Measurements from ENCODE around the gene OR4B1. TPM values are rescaled to one million over a fixed set of nuclear protein-coding genes. Genes with fewer than 3 reads are reported as not detected.

Gene OR4B1
- total RNA-seq (not detected), polyA plus RNA-seq (not detected)
- long read RNA-seq, donor 1, result 0 reads
- long read RNA-seq, donor 2, result 0 reads
- long read RNA-seq, donor 3, result 0 reads
- long read RNA-seq, donor 4, result 0 reads
- long read RNA-seq, donor 5, result 0 reads
- long read RNA-seq, donor 6, result 0 reads
- long read RNA-seq, donor 7, result 0 reads
- long read RNA-seq, donor 8, result 0 reads
- long read RNA-seq, donor 9, result 0 reads
- long read RNA-seq, donor 10, result 0 reads

GRCh38 chr11:48216510-48216909 lies at the start of gene OR4B1:
OR4B1 (plus strand) TSS chr11:48216810; CDS start chr11:48216810, 0 bp downstream.
- DNase-seq, result no peak
- H3K4me1 ChIP-seq (replicated peaks in 1 of 2), result no peaks in the 10 kb centered on the region
- H3K9me3 ChIP-seq (replicated peaks in 1 of 3), result no peaks in the 10 kb centered on the region
- H3K27ac ChIP-seq, result no peak within 1 kb of the TSS
- TF ChIP-seq POLR2A (IDR thresholded peaks at IDR 0.05), result no peak
- H3K36me3 ChIP-seq (replicated peaks in 1 of 2), result no peaks in the 10 kb centered on the region
- H3K4me3 ChIP-seq, result no peak within 1 kb of the TSS
- no peaks in the 10 kb centered on the region for H3K27me3 ChIP-seq
- intact Hi-C loops (cut with DNase I), result no loop called here
- whole genome bisulfite sequencing, 4 donors, result 45 to 63% (median 53%) methylated on average over 2 of the region's 2 CpGs

- H3K9me3 ChIP-seq (replicated peaks in 1 of 3), result no peaks in the 10 kb centered on the region
- H3K27ac ChIP-seq, result no peak overlapping the region
- peaks cover 0 to 3% of the 10 kb centered on the region in 2 donors for H3K36me3 ChIP-seq (replicated peaks in 1 of 2)
- no peak for DNase-seq
- TF ChIP-seq CTCF (IDR thresholded peaks at IDR 0.05), result no peak
- TF ChIP-seq POLR2A (IDR thresholded peaks at IDR 0.05), result no peak
- intact Hi-C loops (cut with DNase I), result no loop called here
- no peak overlapping the region for H3K4me3 ChIP-seq
- peaks cover 0 to 4% of the 10 kb centered on the region in 2 donors for H3K4me1 ChIP-seq (replicated peaks in 1 of 2)
- no peaks in the 10 kb centered on the region for H3K27me3 ChIP-seq
- WGBS, 4 donors, result 89 to 97% (median 91%) methylated on average over 6 of the region's 6 CpGs
Measured at GRCh38 chr11:48167380-48167779, 49.2 kb upstream of the OR4B1 start.

GRCh38 chr11:48168815-48169214 lies 47.8 kb upstream of the OR4B1 start:
- no peak overlapping the region for H3K27ac ChIP-seq
- WGBS, 4 donors, result 89 to 93% (median 92%) methylated on average over 6 of the region's 6 CpGs

GRCh38 chr11:48169259-48169658 lies 47.4 kb upstream of the OR4B1 start:
- H3K4me1 ChIP-seq (replicated peaks in 1 of 2), result peaks cover 0 to 4% of the 10 kb centered on the region in 2 donors
- H3K27me3 ChIP-seq, result no peaks in the 10 kb centered on the region
- H3K9me3 ChIP-seq (replicated peaks in 1 of 3), result no peaks in the 10 kb centered on the region
- H3K36me3 ChIP-seq (replicated peaks in 1 of 2), result peaks cover 0 to 3% of the 10 kb centered on the region in 2 donors
- no peak for TF ChIP-seq CTCF (IDR thresholded peaks at IDR 0.05)
- no peak for TF ChIP-seq POLR2A (IDR thresholded peaks at IDR 0.05)
- no peak overlapping the region for H3K4me3 ChIP-seq
- intact Hi-C loops (cut with DNase I), result no loop called here
- 78 to 88% (median 81%) methylated on average over 3 to 6 of the region's 6 CpGs for WGBS, 4 donors
- H3K27ac ChIP-seq, result no peak overlapping the region
- no peak for DNase-seq

More at GRCh38 chr11:48168815-48169214, 47.8 kb upstream of the OR4B1 start:
- intact Hi-C loops (cut with DNase I), result no loop called here
- Histone ChIP-seq H3K4me1 (replicated peaks in 1 of 2) (peaks cover 0 to 4% of the 10 kb centered on the region in 2 donors), H3K36me3 (replicated peaks in 1 of 2) (peaks cover 0 to 3% of the 10 kb centered on the region in 2 donors), H3K27me3 (no peaks in the 10 kb centered on the region), H3K4me3 (no peak overlapping the region), H3K9me3 (replicated peaks in 1 of 3) (no peaks in the 10 kb centered on the region)
- DNase-seq, result no peak
- TF ChIP-seq POLR2A (IDR thresholded peaks at IDR 0.05), result no peak
- no peak for TF ChIP-seq CTCF (IDR thresholded peaks at IDR 0.05)

GRCh38 chr11:48169717-48170116 lies 46.9 kb upstream of the OR4B1 start:
- H3K36me3 ChIP-seq (replicated peaks in 1 of 2), result peaks cover 0 to 3% of the 10 kb centered on the region in 2 donors
- 51 to 64% (median 59%) methylated on average over 7 of the region's 7 CpGs for WGBS, 4 donors
- intact Hi-C loops (cut with DNase I), result no loop called here
- TF ChIP-seq CTCF (IDR thresholded peaks at IDR 0.05) (no peak), POLR2A (IDR thresholded peaks at IDR 0.05) (no peak)
- H3K27ac ChIP-seq, result no peak overlapping the region
- peak in 1 of 7 donors; percentile 5 for DNase-seq
- no peaks in the 10 kb centered on the region for H3K9me3 ChIP-seq (replicated peaks in 1 of 3)
- no peak overlapping the region for H3K4me3 ChIP-seq
- no peaks in the 10 kb centered on the region for H3K27me3 ChIP-seq
- H3K4me1 ChIP-seq (replicated peaks in 1 of 2), result peaks cover 0 to 4% of the 10 kb centered on the region in 2 donors

Measured in adrenal gland (tissue), 19 donors.